ENCODE results near the gene GAB3.

DNA sequence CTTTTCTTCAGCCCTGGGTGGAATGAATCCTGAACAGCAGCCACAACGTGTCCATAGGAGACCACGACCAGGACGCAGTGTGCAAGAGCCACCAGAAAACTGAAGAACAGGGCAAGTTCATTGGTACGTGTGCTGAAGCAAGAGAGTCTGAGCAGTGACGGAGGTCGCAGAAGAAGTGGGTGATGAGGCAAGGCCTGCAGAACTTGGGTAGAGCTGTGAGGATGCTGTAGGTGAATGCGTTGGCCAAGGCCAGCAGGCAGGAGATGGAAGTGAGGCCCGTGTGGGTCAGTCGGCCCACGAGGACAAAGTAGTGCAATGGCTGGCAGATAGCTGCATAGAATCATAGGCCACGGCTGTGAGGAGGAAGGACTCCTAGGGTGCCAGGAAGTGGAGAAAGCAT, 91.9 kb downstream of the GAB3 start:
- no peak for TF ChIP-seq POLR2A (IDR thresholded peaks at IDR 0.05; ENCODE audit: low read length)
- TF ChIP-seq GATA1 (IDR thresholded peaks at IDR 0.05; ENCODE audit: low read depth, low read length): no peak
